ENCODE results near the gene SLC37A1.
"Not testable (repeated sequence)": the region's sequence is repeated elsewhere in the genome, so short reads cannot be mapped to it uniquely, and the experiment has no call there.

The SLC37A1 gene

DNA sequence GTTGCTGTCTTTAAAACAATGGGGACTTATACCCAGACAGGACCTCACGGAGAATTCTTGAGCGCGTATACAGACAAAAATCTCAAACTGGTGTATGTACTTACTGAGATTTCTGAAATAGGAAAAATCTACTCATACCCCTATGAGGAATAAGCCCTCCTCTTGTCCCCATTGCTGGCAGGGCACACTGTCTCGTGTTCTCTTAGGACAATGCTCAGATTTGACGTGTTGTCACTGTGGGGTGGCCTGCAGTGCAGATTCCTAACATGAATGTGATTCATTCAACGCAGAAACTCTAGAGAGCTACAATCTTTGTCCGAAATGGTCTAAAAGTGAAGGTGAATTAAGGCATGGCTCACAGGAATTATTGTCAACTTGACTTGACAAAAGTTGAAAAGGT, 108.6 kb downstream of the SLC37A1 start:
- DNase-seq, result no peak

DNA sequence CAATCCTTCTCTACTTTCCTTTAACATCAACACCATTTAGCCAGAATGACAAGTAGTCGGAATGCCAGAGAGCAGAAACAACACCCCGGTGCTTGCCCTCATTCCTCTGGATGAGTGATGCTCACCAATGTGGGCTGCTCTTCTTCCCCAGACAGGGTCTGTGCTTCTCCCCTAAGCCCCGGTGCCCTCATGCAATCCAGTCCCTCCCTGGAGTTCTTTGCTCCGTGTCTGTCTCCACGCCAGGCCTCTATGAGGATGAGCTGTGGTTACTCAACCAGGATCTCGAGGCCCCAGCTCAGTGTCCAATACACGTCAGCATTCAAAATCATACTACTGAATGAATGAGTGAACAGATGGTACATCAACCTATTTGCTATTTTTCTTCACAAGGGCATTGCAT, 110.0 kb downstream of the SLC37A1 start:
- no peak for DNase-seq

DNA sequence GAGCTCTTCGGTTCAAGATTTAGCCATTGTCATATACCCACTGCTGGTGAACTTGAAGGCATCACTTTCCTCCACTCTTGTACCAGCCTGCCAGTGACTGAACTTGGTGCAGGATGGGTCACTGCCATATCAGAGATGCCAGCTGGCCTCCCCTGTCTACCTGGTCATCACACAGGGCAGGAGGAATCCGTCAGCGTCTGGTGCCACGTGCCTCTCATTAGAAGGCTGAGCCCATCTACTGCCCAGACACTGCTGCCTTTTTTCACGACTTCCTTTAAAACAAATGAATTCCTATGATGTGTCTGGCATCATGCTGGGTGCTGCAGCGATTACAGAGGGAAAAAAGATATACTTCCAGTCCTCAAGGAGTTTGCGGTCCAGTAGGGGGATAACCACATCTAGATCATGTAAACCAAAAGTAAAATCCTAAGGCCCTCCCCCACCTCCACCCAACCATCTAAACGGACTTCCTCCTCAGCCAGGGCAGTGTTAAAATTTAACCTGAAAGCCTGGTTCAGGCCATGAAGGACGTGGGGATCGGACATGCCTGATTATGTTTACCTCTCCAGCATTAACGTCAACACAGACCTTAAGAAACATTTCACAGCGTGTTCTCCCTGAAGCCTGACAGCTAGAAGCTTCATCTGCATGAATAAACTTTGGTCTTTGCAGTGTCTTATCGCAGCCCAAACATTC, 110.6 kb downstream of the SLC37A1 start:
- no peak for DNase-seq

DNA sequence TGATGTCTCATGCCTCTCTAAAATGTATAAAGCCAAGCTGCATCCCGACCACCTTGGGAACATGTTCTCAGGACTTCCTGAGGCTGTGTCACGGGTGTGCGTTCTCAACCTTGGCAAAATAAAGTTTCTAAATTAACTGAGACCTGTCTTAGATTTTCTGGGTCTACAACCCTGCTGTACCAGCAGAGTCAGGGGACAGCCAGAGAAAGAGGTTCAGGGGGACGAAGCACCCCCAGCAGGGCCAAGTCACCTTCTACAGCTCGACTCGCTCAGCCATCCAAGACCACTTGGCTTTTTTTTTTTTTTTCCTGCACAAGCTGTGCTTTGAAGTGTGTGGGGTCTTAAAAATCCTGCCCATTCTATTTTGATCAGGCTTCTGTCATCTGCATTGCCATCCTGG, 111.3 kb downstream of the SLC37A1 start:
- DNase-seq, result no peak

DNA sequence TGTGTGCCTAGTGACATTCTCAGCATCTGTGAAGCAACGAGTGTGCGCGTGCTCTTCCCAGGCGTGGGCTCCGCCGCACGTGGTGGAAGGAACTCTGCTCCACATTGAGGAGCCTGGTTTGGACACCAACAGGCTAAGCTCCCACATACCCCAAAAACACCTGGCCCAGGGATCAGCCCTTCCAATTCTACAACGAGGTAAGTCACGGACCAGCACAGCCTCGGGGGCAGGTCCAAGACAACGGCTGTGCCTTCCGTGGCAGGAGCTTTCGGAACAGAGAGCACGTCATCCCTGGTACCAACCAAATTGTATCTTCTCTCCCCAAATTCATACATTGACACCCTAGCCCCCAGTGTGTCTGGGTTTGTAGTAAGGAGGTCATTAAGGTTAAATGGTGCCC, 112.5 kb downstream of the SLC37A1 start:
- no peak for DNase-seq

DNA sequence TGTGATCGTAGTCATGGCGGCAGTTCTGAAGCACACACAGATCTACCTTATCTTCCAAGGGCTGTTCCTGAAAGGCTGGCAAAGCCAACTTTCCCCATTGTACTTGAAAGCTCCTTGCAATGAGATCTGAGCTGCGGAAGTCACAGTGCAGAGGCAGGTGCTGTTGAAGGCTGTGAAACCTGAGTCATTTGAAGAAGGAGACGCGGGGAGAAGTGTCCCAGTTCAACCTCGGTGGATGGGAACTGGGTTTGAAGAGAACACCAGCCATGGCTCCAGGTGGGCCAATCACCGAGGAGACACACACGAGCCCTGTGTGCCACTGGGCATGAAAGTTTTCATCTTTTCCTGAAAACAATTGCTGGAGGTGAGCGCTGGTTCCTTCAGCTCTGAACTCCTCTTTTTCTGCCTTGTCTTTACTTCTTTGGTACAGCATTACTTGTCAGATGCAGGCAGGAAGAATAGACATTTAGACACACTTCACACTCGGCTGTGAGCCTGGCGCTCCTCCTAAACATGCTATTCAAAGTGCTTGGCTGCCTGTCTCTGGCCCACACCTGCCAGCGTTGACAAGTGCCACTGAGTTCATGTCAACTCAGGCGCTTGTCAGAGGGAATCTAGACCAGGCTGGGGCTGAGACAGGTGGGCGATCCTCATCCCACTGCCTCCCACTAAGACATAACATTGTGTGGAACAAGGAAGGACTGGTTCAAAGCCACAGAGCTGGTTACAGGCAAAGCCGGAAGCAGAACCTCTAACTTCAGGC, 114.1 kb downstream of the SLC37A1 start:
- DNase-seq, result no peak

DNA sequence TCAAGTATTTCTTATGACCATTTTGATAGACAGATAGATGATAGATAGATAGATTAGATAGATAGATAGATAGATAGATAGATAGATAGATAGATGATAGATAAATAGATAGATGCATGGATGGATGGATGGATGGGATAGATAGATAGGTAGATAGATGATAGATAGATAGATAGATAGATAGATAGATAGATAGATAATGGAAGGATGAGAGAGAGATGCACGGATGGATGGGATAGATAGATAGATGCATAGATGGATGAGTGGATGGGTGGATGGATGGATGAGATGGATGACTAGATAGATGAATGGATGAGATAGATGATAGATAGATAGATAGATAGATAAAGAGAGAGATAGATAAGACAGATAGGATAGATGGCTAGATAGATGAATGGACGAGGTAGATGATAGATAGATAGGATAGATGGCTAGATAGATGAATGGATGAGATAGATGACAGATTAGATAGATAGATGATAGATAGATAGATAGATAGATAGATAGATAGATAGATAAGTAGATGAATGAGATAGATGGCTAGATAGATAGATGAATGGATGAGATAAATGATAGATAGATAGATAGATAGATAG, 114.9 kb downstream of the SLC37A1 start:
- not testable (repeated sequence) for DNase-seq

DNA sequence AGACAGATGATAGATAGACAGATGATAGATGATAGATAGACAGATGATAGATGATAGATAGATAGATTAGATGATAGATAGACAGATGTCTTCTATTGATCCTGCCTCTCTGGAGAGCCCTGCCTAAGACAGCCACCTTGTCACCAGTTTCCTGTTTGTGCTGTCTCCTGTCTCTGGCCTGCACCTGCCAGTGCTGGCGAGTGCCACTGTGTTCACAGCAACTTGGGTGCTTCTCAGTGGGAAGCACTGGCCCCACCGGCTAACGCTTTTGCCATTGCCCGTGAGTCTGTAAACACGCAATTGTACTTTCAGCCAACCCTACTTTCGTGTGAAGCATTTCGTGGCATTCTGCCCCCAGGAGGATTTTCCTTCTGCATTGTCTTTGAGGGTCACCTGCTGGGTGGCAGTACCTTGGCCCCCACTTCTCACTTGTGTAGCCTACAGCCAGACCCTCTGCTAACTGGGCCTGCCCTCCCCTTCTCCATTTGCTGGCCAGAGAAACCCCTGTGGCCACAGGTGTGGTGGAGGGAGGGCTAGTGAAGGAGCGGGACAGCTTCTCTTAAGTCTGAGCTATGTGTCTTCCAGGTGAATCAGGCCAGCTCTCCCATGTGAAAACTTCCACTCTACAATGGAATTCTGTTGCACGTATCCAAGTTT, 116.4 kb downstream of the SLC37A1 start:
- DNase-seq, result no peak

DNA sequence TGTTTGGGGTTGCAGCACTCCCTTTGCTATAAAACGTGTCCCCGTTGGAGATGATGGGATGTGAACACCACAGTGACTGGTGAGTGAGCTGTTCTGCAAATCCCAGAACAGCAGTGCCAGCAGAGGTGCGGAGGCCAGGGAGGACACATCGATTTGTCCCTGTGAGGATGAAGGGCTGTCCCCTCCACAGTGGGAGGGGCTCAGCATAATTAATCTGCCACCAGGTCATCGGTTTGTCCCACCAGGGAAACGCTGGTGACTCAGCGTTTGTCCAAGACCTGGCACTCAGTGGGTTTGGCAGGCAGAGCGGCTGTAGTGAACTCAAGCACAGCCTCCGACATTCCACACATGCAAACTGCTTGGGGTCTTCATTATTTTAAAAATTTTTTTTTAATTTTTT, 117.0 kb downstream of the SLC37A1 start:
- DNase-seq, result no peak

Measured in activated T-cell treated with anti-CD3 and anti-CD28 coated beads, Interleukin-2, amount 50 U/mL, for 48 hours (primary cell).